Kidney (tissue), 14 donors: Measurements from ENCODE around the gene ARHGAP22. TPM values are rescaled to one million over a fixed set of nuclear protein-coding genes. Genes with fewer than 3 reads are reported as not detected.
"Not testable (repeated sequence)": the region's sequence is repeated elsewhere in the genome, so short reads cannot be mapped to it uniquely, and the experiment has no call there.

Source experiments
- DNase-seq, 5 donors: peaks; one replicate each; pipeline ENCODE4 v3.0.0-alpha.2; 2013 to 2020
- FAIRE-seq: peaks from 2 replicates; lab custom pipeline; 2012; peaks lifted over from hg19 to GRCh38; lab: Jason Lieb, UNC
- H3K27ac ChIP-seq, 2 donors: one replicate each; pipeline ENCODE4 v1.7.0; 2013; ENCODE audit warnings: low read depth in 2 of 2, low read length in 2 of 2, inconsistent platforms in 1 of 2
- H3K27me3 ChIP-seq: one replicate; pipeline ENCODE4 v1.7.1; 2013; ENCODE audit warnings: low read length, inconsistent platforms; ENCODE audit not compliant: control insufficient read depth, insufficient read depth
- H3K36me3 ChIP-seq, 3 donors: one replicate each; pipeline versions ENCODE4 v1.7.0 to v1.7.1; 2013; ENCODE audit warnings: low read length in 3 of 3, control low read depth in 1 of 3, inconsistent platforms in 1 of 3; ENCODE audit not compliant: insufficient read depth in 3 of 3, control insufficient read depth in 2 of 3
- H3K4me1 ChIP-seq, 3 donors: one replicate each; pipeline versions ENCODE4 v1.7.0 to v1.7.1; 2013; ENCODE audit warnings: low read length in 3 of 3, inconsistent platforms in 1 of 3, low read depth in 1 of 3; ENCODE audit not compliant: control insufficient read depth in 2 of 3, insufficient read depth in 2 of 3
- H3K4me3 ChIP-seq, 3 donors: one replicate each; pipeline versions ENCODE4 v1.7.0 to v1.8.1; 2013; ENCODE audit warnings: low read length in 3 of 3, control low read depth in 1 of 3, inconsistent platforms in 1 of 3
- H3K9ac ChIP-seq, 3 donors: one replicate each; pipeline versions ENCODE4 v1.7.0 to v1.7.1; 2013; ENCODE audit warnings: low read length in 3 of 3, control low read depth in 1 of 3, inconsistent platforms in 1 of 3
- H3K9me3 ChIP-seq, 3 donors: one replicate each; pipeline versions ENCODE4 v1.7.0 to v1.7.1; 2013; ENCODE audit warnings: low read length in 3 of 3, control low read depth in 1 of 3, inconsistent platforms in 1 of 3; ENCODE audit not compliant: control insufficient read depth in 2 of 3, insufficient read depth in 1 of 3
- CTCF ChIP-seq: IDR thresholded peaks from 3 replicates; pipeline ENCODE4 v1.5.1; 2012; ENCODE audit warnings: mild to moderate bottlenecking, moderate library complexity, borderline replicate concordance; ENCODE audit not compliant: insufficient read depth; ENCODE audit errors: extremely low read depth
- intact Hi-C: fragments of 100-400 bp; cut with DNase I; formaldehyde crosslinking; loops from one replicate; pipeline ENCODE4 v1.11.1; 2022
- polyA plus RNA-seq: library from polyadenylated mRNA; stranded (reverse); fragments of 350-450 nt; fragmentation: Illumina TruSeq; extraction: RNeasy Lipid Tissue Mini Kit (QIAGEN cat#74804); gene quantifications from one replicate; pipeline ENCODE4 v1.2.3, GENCODE V29; 2014; ENCODE audit warnings: low read depth, low replicate concordance; ENCODE audit not compliant: insufficient read depth
- total RNA-seq: library from RNA; stranded (reverse); fragmentation: NEBNext Ultra II Directional; extraction: Animal tissue kit (Norgen Biotek cat#: 25700); gene quantifications from one replicate; pipeline ENCODE4 v1.2.1, GENCODE V29; 2021
- donor health status: control.
- donor health status: control.
- donor health status: control.
- donor health status: control.
- donor health status: control.
- donor health status: DM: yes; HTN: yes; CAD: no.
- donor health status: Normal renal cell carcinoma (clear cell type).

The ARHGAP22 gene
- total and polyA plus RNA-seq, 2 donors from 2014 or later: 0.62 to 6.6 TPM

DNA sequence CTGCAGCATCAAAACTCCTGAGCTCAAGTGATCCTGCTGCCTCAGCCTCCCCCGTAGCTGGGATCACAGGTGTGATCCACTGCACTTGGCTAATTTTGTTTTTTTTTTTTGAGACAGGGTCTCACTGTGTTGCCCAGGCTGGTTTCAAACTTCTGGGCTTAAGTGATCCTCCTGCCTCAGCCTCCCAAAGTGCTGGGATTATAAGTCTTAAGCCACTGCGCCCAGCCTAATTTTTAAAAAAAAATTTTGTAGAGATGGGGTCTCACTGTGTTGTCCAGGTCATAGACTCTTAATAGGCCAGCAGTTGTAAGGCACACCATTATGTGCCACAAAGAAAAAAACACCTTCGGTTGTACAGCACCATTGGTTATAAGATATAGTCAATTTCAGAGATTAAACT is 176.0 kb downstream of the ARHGAP22 start:
- DNase-seq: no peak
- H3K27me3 ChIP-seq: no peaks in the 10 kb centered on the region
- no peak for TF ChIP-seq CTCF
- H3K4me1 ChIP-seq: no peaks in the 10 kb centered on the region
- no peaks in the 10 kb centered on the region for H3K9me3 ChIP-seq
- intact Hi-C loops: no loop called here
- no peak overlapping the region for H3K27ac ChIP-seq
- peaks cover 0 to 7% (median 4%) of the 10 kb centered on the region in 3 donors for H3K36me3 ChIP-seq
- H3K9ac ChIP-seq: no peak overlapping the region
- H3K4me3 ChIP-seq: no peak overlapping the region
- FAIRE-seq: no peak

DNA sequence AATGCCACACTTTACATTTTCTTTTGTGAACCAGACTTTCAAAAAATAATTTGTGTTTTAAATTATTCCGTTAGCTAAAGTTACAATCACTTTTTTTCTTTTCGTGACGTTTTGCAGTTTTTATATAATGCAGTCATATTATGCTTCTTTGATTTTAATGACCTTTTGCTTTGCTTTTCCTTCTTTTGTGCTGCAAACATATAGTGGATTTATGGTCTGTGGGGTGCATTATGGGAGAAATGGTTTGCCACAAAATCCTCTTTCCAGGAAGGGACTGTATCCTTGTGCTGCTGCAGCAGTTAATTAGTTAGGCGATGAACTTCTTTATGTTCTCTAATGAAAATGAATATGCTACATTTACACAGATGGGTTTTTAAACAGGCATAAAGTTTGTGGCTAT is 181.0 kb downstream of the ARHGAP22 start:
- FAIRE-seq (no peak), DNase-seq (peak in 1 of 5 donors; percentile 62)
- no peaks in the 10 kb centered on the region for H3K4me1 ChIP-seq
- H3K4me3 ChIP-seq: no peak overlapping the region
- no peak for TF ChIP-seq CTCF
- intact Hi-C loops: no loop called here
- no peaks in the 10 kb centered on the region for H3K9me3 ChIP-seq
- H3K9ac ChIP-seq: no peak overlapping the region
- H3K27me3 ChIP-seq: no peaks in the 10 kb centered on the region
- H3K27ac ChIP-seq: no peak overlapping the region
- peaks cover 0 to 7% (median 6%) of the 10 kb centered on the region in 3 donors for H3K36me3 ChIP-seq

DNA sequence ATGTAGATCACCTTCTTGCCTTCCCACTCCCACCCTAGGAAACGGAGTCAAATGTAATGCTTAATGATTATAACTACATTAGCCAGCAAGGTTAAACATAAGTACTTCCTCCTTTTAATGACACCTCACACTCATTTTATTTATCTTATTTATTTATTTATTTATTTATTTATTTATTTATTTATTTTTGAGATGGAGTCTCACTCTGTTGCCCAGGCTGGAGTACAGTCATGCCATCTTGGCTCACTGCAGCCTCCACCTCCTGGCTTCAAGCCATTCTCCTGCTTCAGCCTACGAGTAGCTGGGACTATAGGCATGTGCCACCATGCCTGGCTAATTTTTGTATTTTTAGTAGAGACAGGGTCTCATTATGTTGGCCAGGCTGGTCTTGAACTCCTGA is 183.0 kb downstream of the ARHGAP22 start:
- H3K27me3 ChIP-seq, H3K27ac ChIP-seq, H3K9me3 ChIP-seq, FAIRE-seq, H3K9ac ChIP-seq, intact Hi-C loops, H3K4me3 ChIP-seq, DNase-seq, H3K4me1 ChIP-seq, H3K36me3 ChIP-seq: not testable (repeated sequence)

- H3K36me3 ChIP-seq: peaks cover 0 to 2% (median 0%) of the 10 kb centered on the region in 3 donors
- H3K9me3 ChIP-seq: no peaks in the 10 kb centered on the region
- H3K27me3 ChIP-seq: no peaks in the 10 kb centered on the region
- no peaks in the 10 kb centered on the region for H3K4me1 ChIP-seq
- no peak for DNase-seq
- H3K9ac ChIP-seq: no peak overlapping the region
- no peak for FAIRE-seq
- no peak overlapping the region for H3K4me3 ChIP-seq
- no peak overlapping the region for H3K27ac ChIP-seq
- intact Hi-C loops: no loop called here
- no peak for TF ChIP-seq CTCF
Observed at GRCh38 chr10:48419714-48420113, 185.2 kb downstream of the ARHGAP22 start.
